ENCODE data around the gene FCRL1.

FCRL1 gene

GRCh38 chr1:157798211-157798610, 21.7 kb downstream of the FCRL1 start:
- no peak for DNase-seq

GRCh38 chr1:157785248-157785647, 34.7 kb downstream of the FCRL1 start:
- no peak for DNase-seq

- DNase-seq, result no peak
Observed at GRCh38 chr1:157784801-157785200, 35.1 kb downstream of the FCRL1 start.

GRCh38 chr1:157782931-157783330, 37.0 kb downstream of the FCRL1 start:
- no peak for DNase-seq

- DNase-seq, result no peak
Observed at GRCh38 chr1:157781048-157781447, 38.9 kb downstream of the FCRL1 start.

- no peak for DNase-seq
Observed at GRCh38 chr1:157776971-157777391, 42.9 kb downstream of the FCRL1 start, which contains the start of gene FCRL2. Gene FCRL2, minus strand, starts transcription at chr1:157777132. Its CDS starts 59 bp downstream, at chr1:157777073.

- DNase-seq, result no peak
Observed at GRCh38 chr1:157775101-157775870, 44.6 kb downstream of the FCRL1 start.

- DNase-seq, result no peak
Observed at GRCh38 chr1:157774412-157774811, 45.5 kb downstream of the FCRL1 start.

GRCh38 chr1:157773493-157774350, 46.2 kb downstream of the FCRL1 start:
- DNase-seq, result no peak

GRCh38 chr1:157771661-157772425, 48.1 kb downstream of the FCRL1 start:
- DNase-seq, result no peak

- no peak for DNase-seq
Observed at GRCh38 chr1:157770442-157771043, 49.4 kb downstream of the FCRL1 start.

GRCh38 chr1:157766792-157767191, 53.1 kb downstream of the FCRL1 start:
- no peak for DNase-seq

- DNase-seq, result no peak
Observed at GRCh38 chr1:157758018-157758417, 61.9 kb downstream of the FCRL1 start.

GRCh38 chr1:157753611-157754010, 66.3 kb downstream of the FCRL1 start:
- DNase-seq, result no peak

GRCh38 chr1:157751283-157751682, 68.6 kb downstream of the FCRL1 start:
- DNase-seq, result no peak

GRCh38 chr1:157748262-157748817, 71.6 kb downstream of the FCRL1 start:
- DNase-seq, result no peak
